ENCODE data around the gene PLCB1. TPM values are rescaled to one million over a fixed set of nuclear protein-coding genes. Genes with fewer than 3 reads are reported as not detected.
"Not testable (repeated sequence)": the region's sequence is repeated elsewhere in the genome, so short reads cannot be mapped to it uniquely, and the experiment has no call there.

PLCB1 gene
- total and polyA plus RNA-seq, 3 experiments from 2014 or later = 8.5 to 9.9 (median 8.8) TPM

DNA sequence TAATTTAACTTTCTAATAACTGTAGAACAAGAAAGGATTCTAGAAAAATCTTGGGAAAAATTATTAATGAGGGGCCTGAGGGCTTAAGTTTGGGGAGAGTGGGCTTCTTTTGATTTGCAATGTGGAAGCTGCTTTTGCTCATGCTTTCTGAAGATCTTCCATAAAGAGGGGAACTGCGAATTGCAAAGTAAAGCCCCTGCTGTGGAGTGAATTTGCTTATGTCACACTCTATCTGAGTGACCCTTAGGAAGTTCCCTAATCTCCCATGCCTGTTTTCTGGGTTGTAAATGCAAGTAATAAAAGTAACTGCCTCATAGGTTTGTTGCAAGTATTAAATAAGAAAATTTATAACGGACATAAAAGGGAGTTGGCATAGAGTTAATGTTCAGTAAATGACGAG lies 301.2 kb downstream of the PLCB1 start:
- Mint-ChIP-seq H3K9me3 (no peaks in the 10 kb centered on the region), H3K27me3 (peaks cover 0 to 3% of the 10 kb centered on the region in 2 donors), H3K27ac (no peak overlapping the region), H3K4me3 (no peak overlapping the region), H3K4me1 (peaks cover 15 to 16% (median 15%) of the 10 kb centered on the region in 3 donors), H3K36me3 (no peaks in the 10 kb centered on the region)
- Histone ChIP-seq H3K4me3 (ENCODE audit: low read length) (no peak overlapping the region), H3K27ac (ENCODE audit: low read depth, low read length) (no peak overlapping the region), H3K27me3 (ENCODE audit: insufficient read depth, low read length, poor library complexity, severe bottlenecking) (no peaks in the 10 kb centered on the region), H3K4me1 (ENCODE audit: insufficient read depth, low read length) (peaks cover 3% of the 10 kb centered on the region), H3K36me3 (ENCODE audit: insufficient read depth, low read length) (no peaks in the 10 kb centered on the region), H3K9me3 (ENCODE audit: low read length) (no peaks in the 10 kb centered on the region)
- ChIA-PET CTCF (no interaction called here), POLR2A (no interaction called here)
- DNase-seq = no peak

DNA sequence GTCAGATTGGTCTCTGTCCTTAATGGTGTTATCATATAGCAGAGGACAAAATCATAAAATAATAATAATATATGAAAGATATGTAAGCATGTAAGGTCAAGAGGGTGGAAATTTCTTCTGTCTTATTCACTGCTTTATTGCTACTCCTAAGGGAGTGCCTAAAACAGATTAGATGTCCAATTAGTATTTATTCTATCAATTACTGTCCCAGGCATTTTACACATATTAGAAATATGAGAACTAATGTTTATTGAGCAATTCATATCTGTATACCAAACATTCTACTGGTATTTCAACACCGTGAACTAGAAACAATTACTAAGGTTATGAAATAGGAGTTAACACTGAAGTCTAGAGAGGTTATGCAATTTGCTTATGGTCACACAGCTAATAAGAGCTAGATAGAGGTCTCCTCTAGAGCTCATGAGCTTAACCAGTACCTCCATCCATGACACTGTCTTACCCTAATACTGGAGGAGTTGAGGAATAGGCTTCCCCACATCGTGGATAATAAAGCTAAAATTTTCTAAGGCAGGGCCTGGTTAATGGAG lies 302.3 kb downstream of the PLCB1 start:
- no peak for DNase-seq
- Mint-ChIP-seq H3K27me3 (peaks cover 0 to 3% of the 10 kb centered on the region in 2 donors), H3K36me3 (no peaks in the 10 kb centered on the region), H3K4me1 (peaks cover 4 to 5% (median 4%) of the 10 kb centered on the region in 3 donors), H3K4me3 (no peak overlapping the region), H3K9me3 (no peaks in the 10 kb centered on the region), H3K27ac (no peak overlapping the region)
- Histone ChIP-seq H3K9me3 (ENCODE audit: low read length) (no peaks in the 10 kb centered on the region), H3K4me1 (ENCODE audit: insufficient read depth, low read length) (no peaks in the 10 kb centered on the region), H3K27me3 (ENCODE audit: insufficient read depth, low read length, poor library complexity, severe bottlenecking) (no peaks in the 10 kb centered on the region), H3K36me3 (ENCODE audit: insufficient read depth, low read length) (no peaks in the 10 kb centered on the region), H3K27ac (ENCODE audit: low read depth, low read length) (no peak overlapping the region), H3K4me3 (ENCODE audit: low read length) (no peak overlapping the region)
- CTCF ChIA-PET = no interaction called here
- POLR2A ChIA-PET = no interaction called here

DNA sequence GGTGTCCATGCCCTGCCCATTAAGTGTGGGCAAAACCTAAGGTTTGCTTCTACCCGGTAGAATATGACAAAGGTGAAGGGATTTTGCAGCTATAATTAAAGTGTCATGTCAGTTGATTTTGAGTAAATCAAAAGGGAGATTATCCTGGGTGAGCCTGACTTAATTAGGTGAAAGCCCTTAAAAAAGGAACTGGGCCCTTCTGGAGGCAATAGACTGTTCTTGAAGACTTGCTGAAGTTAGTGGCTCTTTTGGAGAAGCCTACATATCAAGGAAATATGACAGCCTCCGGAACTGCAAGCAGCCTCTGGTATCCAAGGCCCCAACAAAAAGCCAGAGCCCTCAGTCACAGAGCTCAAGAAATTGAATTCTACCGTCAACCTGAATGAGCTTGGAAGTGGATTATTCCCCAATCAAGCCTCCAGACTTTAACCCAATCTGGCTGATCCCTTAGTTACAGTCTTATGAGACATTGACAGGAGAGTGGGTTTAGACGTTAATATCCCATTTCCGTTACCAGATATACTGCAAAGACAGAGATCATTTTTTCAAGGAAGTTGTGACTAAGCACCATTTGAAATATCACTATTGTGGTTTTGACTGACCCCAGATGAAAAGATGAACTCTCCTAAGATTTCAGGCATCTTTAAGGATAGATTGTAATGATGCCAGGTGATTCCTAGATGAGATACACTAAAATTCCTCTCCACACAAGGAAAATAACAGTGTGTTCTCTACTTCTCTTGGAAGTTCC lies 303.4 kb downstream of the PLCB1 start:
- Mint-ChIP-seq H3K4me3 (no peak overlapping the region), H3K27me3 (peaks cover 0 to 3% of the 10 kb centered on the region in 2 donors), H3K27ac (no peak overlapping the region), H3K4me1 (no peaks in the 10 kb centered on the region), H3K36me3 (no peaks in the 10 kb centered on the region), H3K9me3 (no peaks in the 10 kb centered on the region)
- Histone ChIP-seq H3K4me1 (ENCODE audit: insufficient read depth, low read length) (no peaks in the 10 kb centered on the region), H3K4me3 (ENCODE audit: low read length) (no peak overlapping the region), H3K27ac (ENCODE audit: low read depth, low read length) (no peak overlapping the region), H3K9me3 (ENCODE audit: low read length) (no peaks in the 10 kb centered on the region), H3K36me3 (ENCODE audit: insufficient read depth, low read length) (no peaks in the 10 kb centered on the region), H3K27me3 (ENCODE audit: insufficient read depth, low read length, poor library complexity, severe bottlenecking) (no peaks in the 10 kb centered on the region)
- ChIA-PET POLR2A (no interaction called here), CTCF (interaction anchor here (0.8 kb wide), 1 partner anchor 15 kb away, joined by 3 read pairs; no protein-coding TSS in a partner anchor)
- DNase-seq = no peak

DNA sequence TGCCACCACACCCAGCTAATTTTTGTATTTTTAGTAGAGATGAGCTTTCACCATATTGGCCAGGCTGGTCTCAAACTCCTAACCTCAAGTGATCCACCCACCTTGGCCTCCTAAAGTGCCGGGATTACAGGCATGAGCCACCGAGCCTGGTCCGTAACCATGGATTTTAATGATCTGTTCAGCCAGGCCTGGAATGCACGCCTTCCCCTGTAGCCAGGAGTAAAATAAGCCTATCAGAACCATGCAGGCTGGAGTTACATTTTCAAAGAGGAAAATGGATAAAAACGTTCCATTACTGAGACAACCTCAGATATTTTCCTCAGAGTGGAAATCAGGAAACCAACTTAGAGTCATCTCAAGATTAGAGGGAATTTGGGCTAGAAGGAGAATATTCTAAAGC lies 304.9 kb downstream of the PLCB1 start:
- H3K27ac Mint-ChIP-seq, CTCF ChIA-PET, H3K4me3 Mint-ChIP-seq: not testable (repeated sequence)

DNA sequence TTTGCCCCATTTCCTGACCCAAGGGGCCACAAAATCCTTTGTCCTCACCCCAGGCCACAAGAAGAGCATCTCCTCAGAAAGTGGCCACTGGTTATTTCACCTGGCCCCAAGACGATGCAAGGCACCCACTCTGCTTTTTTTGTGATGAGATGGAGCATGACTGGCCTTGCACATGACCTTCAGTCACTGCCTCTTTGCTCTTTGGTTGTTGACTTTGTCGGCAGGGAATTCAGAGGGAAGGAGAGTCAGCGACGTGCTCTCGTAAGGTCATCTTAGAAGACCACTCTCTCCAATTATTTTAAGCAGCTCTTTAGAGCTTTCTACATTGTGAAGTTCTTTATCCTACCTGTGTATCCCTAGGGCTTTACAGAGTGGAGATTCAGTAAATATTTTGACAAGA lies 306.7 kb downstream of the PLCB1 start:
- DNase-seq = no peak
- Mint-ChIP-seq H3K36me3 (peaks cover 0 to 4% (median 0%) of the 10 kb centered on the region in 3 donors), H3K9me3 (peaks cover 0 to 2% (median 0%) of the 10 kb centered on the region in 5 donors), H3K27ac (no peak overlapping the region), H3K27me3 (peaks cover 0 to 3% of the 10 kb centered on the region in 2 donors), H3K4me1 (no peaks in the 10 kb centered on the region), H3K4me3 (no peak overlapping the region)
- POLR2A ChIA-PET = no interaction called here
- CTCF ChIA-PET = interaction anchor here (1.3 kb wide), 1 partner anchor 49 kb away, joined by 3 read pairs; no protein-coding TSS in a partner anchor
- H3K9me3 ChIP-seq (ENCODE audit: low read length) = no peaks in the 10 kb centered on the region
- H3K36me3 ChIP-seq (ENCODE audit: insufficient read depth, low read length) = no peaks in the 10 kb centered on the region
- H3K4me1 ChIP-seq (ENCODE audit: insufficient read depth, low read length) = no peaks in the 10 kb centered on the region
- H3K4me3 ChIP-seq (ENCODE audit: low read length) = no peak overlapping the region
- H3K27ac ChIP-seq (ENCODE audit: low read depth, low read length) = no peak overlapping the region
- H3K27me3 ChIP-seq (ENCODE audit: insufficient read depth, low read length, poor library complexity, severe bottlenecking) = no peaks in the 10 kb centered on the region

More for the DNA sequence above, 304.9 kb downstream of the PLCB1 start:
- H3K4me3 ChIP-seq (ENCODE audit: low read length); H3K9me3 ChIP-seq (ENCODE audit: low read length); H3K27ac ChIP-seq (ENCODE audit: low read depth, low read length); POLR2A ChIA-PET; H3K4me1 ChIP-seq (ENCODE audit: insufficient read depth, low read length); H3K36me3 ChIP-seq (ENCODE audit: insufficient read depth, low read length); H3K4me1 Mint-ChIP-seq; H3K27me3 ChIP-seq (ENCODE audit: insufficient read depth, low read length, poor library complexity, severe bottlenecking); H3K36me3 Mint-ChIP-seq; DNase-seq; H3K9me3 Mint-ChIP-seq; H3K27me3 Mint-ChIP-seq: not testable (repeated sequence)

DNA sequence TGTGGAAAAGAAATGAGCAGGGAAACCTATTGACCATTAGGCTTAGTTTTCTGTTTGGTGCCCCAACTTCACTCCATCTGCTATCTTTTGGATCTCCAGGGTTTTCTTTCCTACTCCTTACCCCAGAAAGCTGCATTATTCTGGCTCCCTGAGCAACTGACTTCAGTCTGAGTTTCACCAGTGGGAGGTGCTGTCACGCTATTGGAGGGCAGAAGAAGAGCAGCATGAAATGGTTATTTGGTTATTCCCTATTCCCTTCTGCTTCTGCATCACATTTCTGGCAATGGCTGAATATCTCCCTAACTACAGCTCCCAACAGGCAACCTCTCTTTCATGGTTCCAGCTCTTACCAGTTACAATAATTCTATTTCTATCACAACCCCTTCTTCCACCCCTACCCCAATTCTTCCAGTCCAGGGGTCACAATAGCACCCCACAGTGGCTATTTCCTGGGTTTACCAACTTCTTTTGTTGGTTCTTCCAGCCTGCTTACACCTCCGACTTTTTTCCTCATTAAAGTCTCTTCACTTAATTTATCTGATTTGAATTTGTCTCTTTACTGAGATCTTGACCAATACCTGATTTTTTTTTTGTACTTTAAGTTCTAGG lies 311.5 kb downstream of the PLCB1 start:
- Mint-ChIP-seq H3K36me3 (peaks cover 0 to 7% (median 0%) of the 10 kb centered on the region in 3 donors), H3K4me3 (no peak overlapping the region), H3K27ac (no peak overlapping the region), H3K27me3 (peaks cover 0 to 1% of the 10 kb centered on the region in 2 donors), H3K9me3 (peaks cover 0 to 5% (median 2%) of the 10 kb centered on the region in 5 donors), H3K4me1 (peaks cover 0 to 4% (median 2%) of the 10 kb centered on the region in 3 donors)
- no peak overlapping the region for H3K27ac ChIP-seq (ENCODE audit: low read depth, low read length)
- DNase-seq = no peak
- H3K4me1 ChIP-seq (ENCODE audit: insufficient read depth, low read length) = no peaks in the 10 kb centered on the region
- CTCF ChIA-PET = no interaction called here
- no peak overlapping the region for H3K4me3 ChIP-seq (ENCODE audit: low read length)
- no peaks in the 10 kb centered on the region for H3K27me3 ChIP-seq (ENCODE audit: insufficient read depth, low read length, poor library complexity, severe bottlenecking)
- POLR2A ChIA-PET = no interaction called here
- H3K9me3 ChIP-seq (ENCODE audit: low read length) = no peaks in the 10 kb centered on the region
- no peaks in the 10 kb centered on the region for H3K36me3 ChIP-seq (ENCODE audit: insufficient read depth, low read length)

DNA sequence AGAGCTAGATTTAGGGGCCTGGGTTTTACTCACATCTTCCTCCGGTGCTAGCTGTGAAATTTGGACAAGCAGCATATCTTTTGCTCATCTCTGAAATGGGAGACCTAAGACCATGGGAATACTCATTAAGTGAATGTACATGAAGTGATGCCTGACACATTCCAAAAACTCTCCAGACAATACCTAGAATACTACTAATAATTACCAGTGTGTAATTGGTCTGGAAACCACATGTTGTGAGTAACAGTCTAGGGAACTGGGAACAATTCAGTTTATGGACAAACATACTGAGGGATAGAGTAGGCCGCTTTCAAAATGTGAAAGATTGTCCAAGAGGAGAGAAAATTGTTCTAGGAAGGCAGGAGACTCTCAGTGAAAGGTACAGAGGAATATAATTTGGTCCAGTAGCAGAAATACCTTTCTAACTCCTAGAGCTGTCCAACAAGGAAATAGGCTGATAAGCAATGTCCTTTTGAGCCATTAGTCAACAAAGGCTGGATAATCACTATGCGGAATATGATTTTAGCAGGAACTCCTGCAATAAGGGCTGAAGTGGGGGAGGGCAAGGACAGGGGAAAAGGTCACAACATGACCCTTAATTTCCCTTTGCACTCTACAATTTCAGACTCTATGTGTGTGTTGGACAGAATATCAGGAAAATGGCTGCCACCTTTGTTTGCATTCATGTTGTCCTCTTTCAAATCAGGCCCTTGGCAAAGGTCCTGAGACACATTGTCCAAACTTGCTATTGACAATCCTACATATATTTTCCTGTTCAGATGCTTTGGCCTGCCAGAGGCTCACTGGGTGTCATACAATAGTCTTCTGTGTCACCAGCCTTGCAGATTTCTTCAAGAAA lies 315.4 kb downstream of the PLCB1 start:
- CTCF ChIA-PET = no interaction called here
- Mint-ChIP-seq H3K9me3 (peaks cover 0 to 5% (median 2%) of the 10 kb centered on the region in 5 donors), H3K4me3 (no peak overlapping the region), H3K4me1 (peaks cover 0 to 4% (median 4%) of the 10 kb centered on the region in 3 donors), H3K27ac (no peak overlapping the region), H3K36me3 (peaks cover 0 to 7% (median 3%) of the 10 kb centered on the region in 3 donors), H3K27me3 (peaks cover 0 to 2% of the 10 kb centered on the region in 2 donors)
- H3K36me3 ChIP-seq (ENCODE audit: insufficient read depth, low read length) = no peaks in the 10 kb centered on the region
- no peaks in the 10 kb centered on the region for H3K9me3 ChIP-seq (ENCODE audit: low read length)
- H3K27ac ChIP-seq (ENCODE audit: low read depth, low read length) = no peak overlapping the region
- no peaks in the 10 kb centered on the region for H3K27me3 ChIP-seq (ENCODE audit: insufficient read depth, low read length, poor library complexity, severe bottlenecking)
- DNase-seq = no peak
- H3K4me1 ChIP-seq (ENCODE audit: insufficient read depth, low read length) = no peaks in the 10 kb centered on the region
- POLR2A ChIA-PET = no interaction called here
- no peak overlapping the region for H3K4me3 ChIP-seq (ENCODE audit: low read length)
